Epithelial cell of esophagus (primary cell): ENCODE results near the gene SHC3.

Experiments
- DNase-seq: peaks from one replicate; pipeline ENCODE4 v3.0.0; 2010; ENCODE audit warnings: low read depth
- H3K4me3 ChIP-seq: 2 replicates; pipeline ENCODE4 v1.5.1; 2011; ENCODE audit warnings: mild to moderate bottlenecking, low read length, control low read depth
- CTCF ChIP-seq: IDR thresholded peaks from 2 replicates; pipeline ENCODE4 v1.5.1; 2011; ENCODE audit warnings: low read depth, mild to moderate bottlenecking, low read length, control low read depth, inconsistent platforms; ENCODE audit not compliant: insufficient read depth; ENCODE audit errors: missing control alignments

SHC3 gene

DNA sequence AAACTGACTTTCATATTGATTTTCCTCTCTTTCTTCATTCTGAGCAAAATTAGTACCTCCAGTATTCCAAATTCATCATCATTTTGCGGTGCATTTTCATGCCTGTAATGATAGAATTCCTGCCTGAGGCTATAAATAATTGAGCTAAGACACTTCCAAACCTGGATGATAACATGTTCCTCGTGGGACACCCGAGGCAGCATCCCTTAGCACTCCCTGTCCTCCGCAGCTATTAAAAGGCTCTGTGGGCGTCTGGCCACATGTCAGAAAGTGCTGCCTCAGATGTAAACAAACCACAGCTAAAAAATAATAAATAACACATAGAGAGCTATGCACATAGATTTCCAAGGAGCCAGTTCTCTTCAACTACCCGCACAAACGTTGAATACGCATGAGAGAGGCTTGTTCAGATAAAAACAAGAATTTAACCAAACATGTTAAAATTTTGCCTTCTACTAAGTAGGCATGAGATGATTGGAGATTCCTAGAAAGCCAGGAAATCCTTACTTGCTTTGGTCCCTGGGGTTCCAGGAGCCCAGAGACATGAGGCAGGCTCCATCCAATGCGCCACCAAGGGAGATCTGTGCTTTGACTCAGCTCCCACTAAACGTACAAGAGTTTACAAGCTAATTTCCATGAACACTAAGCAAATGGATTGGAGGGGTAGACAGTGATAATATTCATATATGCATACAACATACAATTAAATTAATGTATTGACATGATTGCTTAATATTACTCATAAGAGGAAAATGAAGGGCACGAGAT is 82.7 kb downstream of the SHC3 start:
- H3K4me3 ChIP-seq, result no peak overlapping the region
- TF ChIP-seq CTCF, result no peak
- no peak for DNase-seq

- TF ChIP-seq CTCF, result no peak
- DNase-seq, result no peak
- no peak overlapping the region for H3K4me3 ChIP-seq
Measured at GRCh38 chr9:89093201-89093975, 85.2 kb downstream of the SHC3 start.

GRCh38 chr9:89089176-89089575 is 89.4 kb downstream of the SHC3 start:
- no peak overlapping the region for H3K4me3 ChIP-seq
- no peak for TF ChIP-seq CTCF
- DNase-seq, result no peak

GRCh38 chr9:89083626-89084025 is 95.0 kb downstream of the SHC3 start:
- DNase-seq, result no peak
- no peak for TF ChIP-seq CTCF
- H3K4me3 ChIP-seq, result no peak overlapping the region

DNA sequence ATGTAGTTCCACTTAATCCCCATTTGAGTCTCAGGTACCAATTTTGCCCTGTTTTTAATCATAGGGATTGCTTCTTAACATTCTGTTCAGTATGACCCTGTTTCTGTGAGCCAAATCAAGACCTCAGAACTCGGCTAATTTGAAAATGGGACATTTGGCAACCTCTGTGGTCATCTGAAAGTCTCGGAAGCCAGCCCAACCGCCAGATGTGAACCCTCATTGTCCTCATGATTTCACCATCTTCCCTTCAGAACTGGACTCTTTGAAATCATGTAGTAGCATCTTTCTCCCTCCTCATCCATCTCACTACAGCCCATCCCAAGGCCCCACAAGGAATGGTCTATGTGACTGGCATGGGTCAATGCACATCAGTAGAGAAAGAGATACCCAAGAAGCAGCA is 98.4 kb downstream of the SHC3 start:
- H3K4me3 ChIP-seq, result no peak overlapping the region
- DNase-seq, result no peak
- no peak for TF ChIP-seq CTCF

DNA sequence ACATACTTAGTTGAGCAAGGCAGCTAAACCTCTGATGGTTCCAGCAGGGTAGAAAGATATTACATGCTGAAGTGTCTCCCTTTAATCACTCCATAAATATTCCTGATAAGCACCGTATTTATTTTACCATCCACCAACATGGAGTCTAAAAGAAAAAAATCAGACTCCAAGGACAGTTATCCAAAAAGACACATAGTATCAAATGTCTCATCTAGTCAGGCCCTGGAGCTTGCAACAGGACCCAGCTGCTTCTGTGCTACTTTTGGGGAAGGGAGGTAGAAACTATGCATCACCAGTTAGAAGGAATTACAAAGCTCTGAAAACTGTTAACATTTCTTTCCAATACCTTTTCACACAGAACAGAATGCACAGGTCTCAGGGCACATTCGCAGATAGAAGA is 99.2 kb downstream of the SHC3 start:
- no peak for TF ChIP-seq CTCF
- DNase-seq, result no peak

DNA sequence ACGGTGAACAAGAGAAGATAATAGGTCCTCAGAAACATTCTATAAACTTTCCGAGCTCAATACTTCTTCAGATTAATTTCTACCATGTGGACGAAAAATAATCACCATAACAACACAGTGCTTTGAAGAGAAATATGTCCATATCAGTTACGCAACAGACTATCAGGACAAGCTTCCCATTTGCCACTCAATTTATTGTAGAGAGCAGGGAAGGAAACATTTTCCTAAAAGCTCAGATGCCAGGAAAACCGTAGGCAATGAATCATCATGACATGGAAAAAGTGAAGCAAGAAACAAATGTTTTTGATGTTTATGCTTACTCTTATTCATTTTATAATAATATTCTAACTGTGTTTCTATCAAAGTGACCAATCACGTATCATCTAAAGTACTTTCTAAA is 99.8 kb downstream of the SHC3 start:
- DNase-seq, result no peak
- TF ChIP-seq CTCF, result no peak
- H3K4me3 ChIP-seq, result no peak overlapping the region

More for the DNA sequence above, 99.2 kb downstream of the SHC3 start:
- H3K4me3 ChIP-seq, result no peak overlapping the region
